HepG2 (cell line): ENCODE results near the gene RCC2. TPM values are rescaled to one million over a fixed set of nuclear protein-coding genes. Genes with fewer than 3 reads are reported as not detected.

Source experiments
- EED ChIP-seq: sonication (generic); formaldehyde crosslinking; IDR thresholded peaks from 2 replicates; pipeline ENCODE4 v1.5.0; 2020; ENCODE audit warnings: mild to moderate bottlenecking, missing genetic modification reagents
- FOXK2 ChIP-seq: fragments of 450-650 bp; IDR thresholded peaks from 2 replicates; pipeline ENCODE4 v1.6.1; 2016
- KLF6 ChIP-seq: IDR thresholded peaks from 2 replicates; pipeline ENCODE4 v1.8.0; 2016; ENCODE audit warnings: missing biosample characterization, missing genetic modification reagents
- KMT2A ChIP-seq: sonication (generic); formaldehyde crosslinking; IDR thresholded peaks from 2 replicates; pipeline ENCODE4 v1.4.0; 2020; ENCODE audit warnings: missing genetic modification reagents
- TAF1 ChIP-seq: sonication (generic); formaldehyde crosslinking; IDR thresholded peaks from 2 replicates; pipeline ENCODE4 v1.4.0; 2020; ENCODE audit warnings: missing genetic modification reagents
- TP53 ChIP-seq: sonication (generic); formaldehyde crosslinking; conservative IDR thresholded peaks from 2 replicates; pipeline ENCODE4 v1.4.0; 2020; ENCODE audit warnings: missing genetic modification reagents
- ZFY ChIP-seq: sonication (generic); formaldehyde crosslinking; IDR thresholded peaks from 2 replicates; pipeline ENCODE4 v1.4.0; 2020; ENCODE audit warnings: missing genetic modification reagents
- ZNF780A ChIP-seq: sonication (generic); formaldehyde crosslinking; IDR thresholded peaks from 2 replicates; pipeline ENCODE4 v1.8.0; 2022; ENCODE audit warnings: mild to moderate bottlenecking, missing genetic modification reagents, moderate library complexity
- ZNF782 ChIP-seq: sonication (generic); formaldehyde crosslinking; IDR thresholded peaks from 2 replicates; pipeline ENCODE4 v1.4.0; 2020; ENCODE audit warnings: missing genetic modification reagents, mild to moderate bottlenecking, borderline replicate concordance
- ZNF839 ChIP-seq: sonication (generic); formaldehyde crosslinking; IDR thresholded peaks from 2 replicates; pipeline ENCODE4 v1.4.0; 2020; ENCODE audit warnings: missing genetic modification reagents, mild to moderate bottlenecking, borderline replicate concordance
- polyA plus RNA-seq, 8 experiments: library from polyadenylated mRNA; depleted of rRNA in 3 of 8; stranded (reverse) in 7 of 8; unstranded in 1 of 8; fragments of >200 nt; fragmentation: Illumina TruSeq in 4 of 8; extraction: Trizol in 4 of 8; gene quantifications; 2 replicates each; pipeline versions ENCODE4 v1.2.1 to v1.2.3, GENCODE V29; 2011 to 2016; ENCODE audit warnings: low read depth in 4 of 8, missing spikeins in 1 of 8, mixed read lengths in 1 of 8; ENCODE audit not compliant: insufficient read depth in 1 of 8
- total RNA-seq, 5 experiments: library from RNA; depleted of rRNA; stranded (reverse); fragments of >200 nt; fragmentation: Illumina TruSeq; extraction: Trizol; gene quantifications; 2 replicates each; pipeline ENCODE4 v1.2.3, GENCODE V29; 2016; ENCODE audit warnings: low read depth in 1 of 5
- TF ChIP-seq, protein P1 (sequence below): sonication (generic); formaldehyde crosslinking; IDR thresholded peaks from 2 replicates; pipeline ENCODE4 v1.4.0; 2020; ENCODE audit warnings: missing genetic modification reagents
- TF ChIP-seq, protein P2 (sequence below): fragments of 450-650 bp; IDR thresholded peaks from 2 replicates; pipeline ENCODE4 v1.6.1; 2017; ENCODE audit warnings: mild to moderate bottlenecking
- TF ChIP-seq, protein P3 (sequence below): IDR thresholded peaks from 2 replicates; pipeline ENCODE4 v1.6.1; 2012; ENCODE audit warnings: inconsistent platforms
- TF ChIP-seq, protein P4 (sequence below): sonication (generic); IDR thresholded peaks from 2 replicates; pipeline ENCODE4 v1.6.1; 2016; ENCODE audit warnings: low read depth, borderline replicate concordance
- TF ChIP-seq, protein P5 (sequence below): sonication (generic); formaldehyde crosslinking; IDR thresholded peaks from 2 replicates; pipeline ENCODE4 v1.5.0; 2020; ENCODE audit warnings: missing genetic modification reagents
- TF ChIP-seq, protein P6 (sequence below): sonication (generic); formaldehyde crosslinking; IDR thresholded peaks from 2 replicates; pipeline ENCODE4 v1.4.0; 2020; ENCODE audit warnings: mild to moderate bottlenecking, missing genetic modification reagents
- TF ChIP-seq, protein P7 (sequence below): sonication (generic); formaldehyde crosslinking; IDR thresholded peaks from 2 replicates; pipeline ENCODE4 v1.4.0; 2020; ENCODE audit warnings: mild to moderate bottlenecking, missing genetic modification reagents
- TF ChIP-seq, protein P8 (sequence below): IDR thresholded peaks from 2 replicates; pipeline ENCODE4 v1.6.1; 2016; ENCODE audit warnings: missing compliant biosample characterization, missing genetic modification reagents, borderline replicate concordance

The RCC2 gene
- total and polyA plus RNA-seq, 2 of the 13 experiments (the other 11 are each of a cell fraction or from before 2014, with no cell fraction given), result 20.5 to 55.8 TPM

DNA sequence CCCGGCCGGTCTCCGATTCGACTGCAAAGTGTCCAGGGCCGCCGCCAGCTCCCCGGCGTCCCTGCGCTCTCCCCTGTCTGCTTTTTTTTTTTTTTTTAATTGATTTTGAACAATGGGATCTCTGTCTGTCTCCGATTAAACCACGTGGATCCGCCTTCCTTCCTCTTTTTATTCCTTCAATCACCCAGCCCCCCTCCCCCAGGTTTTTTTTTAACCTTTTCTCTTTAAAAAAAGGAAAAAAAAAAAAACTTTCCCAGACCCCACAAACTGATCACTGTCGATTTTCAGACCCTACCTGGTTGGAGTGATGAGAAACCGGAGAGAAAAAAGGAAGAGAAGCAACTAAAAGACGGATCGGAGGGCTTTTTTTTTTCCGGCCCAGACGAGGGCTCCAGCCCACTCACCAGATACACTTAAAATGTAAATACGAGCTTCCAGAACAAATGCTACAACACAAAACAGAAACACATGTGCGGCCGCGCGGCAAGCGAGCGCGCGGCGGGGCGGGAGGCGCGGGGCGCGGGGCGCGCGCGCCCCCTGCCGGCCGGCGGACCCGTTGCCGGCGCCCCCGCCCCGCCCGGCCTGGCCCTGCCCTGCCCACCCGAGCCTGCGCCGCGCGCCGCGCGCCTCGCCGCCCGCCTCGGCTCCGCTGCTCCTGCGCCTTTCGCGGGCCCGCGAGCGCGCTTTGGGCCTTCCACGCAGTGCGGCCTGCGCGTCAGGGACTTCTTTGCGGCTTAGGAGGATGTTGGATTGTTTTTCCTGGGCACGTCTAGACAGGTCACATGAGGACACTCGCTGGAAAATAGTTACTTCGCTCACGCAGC lies at the start of gene RCC2 (continued):
- TF ChIP-seq, protein P1, sequence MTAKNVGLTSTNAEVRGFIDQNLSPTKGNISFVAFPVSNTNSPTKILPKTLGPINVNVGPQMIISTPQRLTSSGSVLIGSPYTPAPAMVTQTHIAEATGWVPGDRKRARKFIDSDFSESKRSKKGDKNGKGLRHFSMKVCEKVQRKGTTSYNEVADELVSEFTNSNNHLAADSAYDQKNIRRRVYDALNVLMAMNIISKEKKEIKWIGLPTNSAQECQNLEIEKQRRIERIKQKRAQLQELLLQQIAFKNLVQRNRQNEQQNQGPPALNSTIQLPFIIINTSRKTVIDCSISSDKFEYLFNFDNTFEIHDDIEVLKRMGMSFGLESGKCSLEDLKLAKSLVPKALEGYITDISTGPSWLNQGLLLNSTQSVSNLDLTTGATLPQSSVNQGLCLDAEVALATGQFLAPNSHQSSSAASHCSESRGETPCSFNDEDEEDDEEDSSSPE (CRISPR knock-in tag), result peak; percentile 10; the same call in 1 of the 2 replicates
- no peak for TF ChIP-seq ZNF780A (CRISPR knock-in tag)
- peak; percentile 52 for TF ChIP-seq ZFY (CRISPR knock-in tag)
- TF ChIP-seq, protein P2, sequence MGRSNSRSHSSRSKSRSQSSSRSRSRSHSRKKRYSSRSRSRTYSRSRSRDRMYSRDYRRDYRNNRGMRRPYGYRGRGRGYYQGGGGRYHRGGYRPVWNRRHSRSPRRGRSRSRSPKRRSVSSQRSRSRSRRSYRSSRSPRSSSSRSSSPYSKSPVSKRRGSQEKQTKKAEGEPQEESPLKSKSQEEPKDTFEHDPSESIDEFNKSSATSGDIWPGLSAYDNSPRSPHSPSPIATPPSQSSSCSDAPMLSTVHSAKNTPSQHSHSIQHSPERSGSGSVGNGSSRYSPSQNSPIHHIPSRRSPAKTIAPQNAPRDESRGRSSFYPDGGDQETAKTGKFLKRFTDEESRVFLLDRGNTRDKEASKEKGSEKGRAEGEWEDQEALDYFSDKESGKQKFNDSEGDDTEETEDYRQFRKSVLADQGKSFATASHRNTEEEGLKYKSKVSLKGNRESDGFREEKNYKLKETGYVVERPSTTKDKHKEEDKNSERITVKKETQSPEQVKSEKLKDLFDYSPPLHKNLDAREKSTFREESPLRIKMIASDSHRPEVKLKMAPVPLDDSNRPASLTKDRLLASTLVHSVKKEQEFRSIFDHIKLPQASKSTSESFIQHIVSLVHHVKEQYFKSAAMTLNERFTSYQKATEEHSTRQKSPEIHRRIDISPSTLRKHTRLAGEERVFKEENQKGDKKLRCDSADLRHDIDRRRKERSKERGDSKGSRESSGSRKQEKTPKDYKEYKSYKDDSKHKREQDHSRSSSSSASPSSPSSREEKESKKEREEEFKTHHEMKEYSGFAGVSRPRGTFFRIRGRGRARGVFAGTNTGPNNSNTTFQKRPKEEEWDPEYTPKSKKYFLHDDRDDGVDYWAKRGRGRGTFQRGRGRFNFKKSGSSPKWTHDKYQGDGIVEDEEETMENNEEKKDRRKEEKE, result no peak
- TF ChIP-seq, protein P3, sequence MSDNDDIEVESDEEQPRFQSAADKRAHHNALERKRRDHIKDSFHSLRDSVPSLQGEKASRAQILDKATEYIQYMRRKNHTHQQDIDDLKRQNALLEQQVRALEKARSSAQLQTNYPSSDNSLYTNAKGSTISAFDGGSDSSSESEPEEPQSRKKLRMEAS, result peak; percentile 89
- TF ChIP-seq EED (CRISPR knock-in tag), result no peak
- peak; percentile 40; the same call in 1 of the 2 replicates for TF ChIP-seq TAF1 (CRISPR knock-in tag)
- TF ChIP-seq, protein P4, sequence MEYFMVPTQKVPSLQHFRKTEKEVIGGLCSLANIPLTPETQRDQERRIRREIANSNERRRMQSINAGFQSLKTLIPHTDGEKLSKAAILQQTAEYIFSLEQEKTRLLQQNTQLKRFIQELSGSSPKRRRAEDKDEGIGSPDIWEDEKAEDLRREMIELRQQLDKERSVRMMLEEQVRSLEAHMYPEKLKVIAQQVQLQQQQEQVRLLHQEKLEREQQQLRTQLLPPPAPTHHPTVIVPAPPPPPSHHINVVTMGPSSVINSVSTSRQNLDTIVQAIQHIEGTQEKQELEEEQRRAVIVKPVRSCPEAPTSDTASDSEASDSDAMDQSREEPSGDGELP, result peak; percentile 32; the same call in 1 of the 2 replicates
- TF ChIP-seq, protein P5, sequence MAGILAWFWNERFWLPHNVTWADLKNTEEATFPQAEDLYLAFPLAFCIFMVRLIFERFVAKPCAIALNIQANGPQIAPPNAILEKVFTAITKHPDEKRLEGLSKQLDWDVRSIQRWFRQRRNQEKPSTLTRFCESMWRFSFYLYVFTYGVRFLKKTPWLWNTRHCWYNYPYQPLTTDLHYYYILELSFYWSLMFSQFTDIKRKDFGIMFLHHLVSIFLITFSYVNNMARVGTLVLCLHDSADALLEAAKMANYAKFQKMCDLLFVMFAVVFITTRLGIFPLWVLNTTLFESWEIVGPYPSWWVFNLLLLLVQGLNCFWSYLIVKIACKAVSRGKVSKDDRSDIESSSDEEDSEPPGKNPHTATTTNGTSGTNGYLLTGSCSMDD (CRISPR knock-in tag), result no peak
- TF ChIP-seq, protein P6, sequence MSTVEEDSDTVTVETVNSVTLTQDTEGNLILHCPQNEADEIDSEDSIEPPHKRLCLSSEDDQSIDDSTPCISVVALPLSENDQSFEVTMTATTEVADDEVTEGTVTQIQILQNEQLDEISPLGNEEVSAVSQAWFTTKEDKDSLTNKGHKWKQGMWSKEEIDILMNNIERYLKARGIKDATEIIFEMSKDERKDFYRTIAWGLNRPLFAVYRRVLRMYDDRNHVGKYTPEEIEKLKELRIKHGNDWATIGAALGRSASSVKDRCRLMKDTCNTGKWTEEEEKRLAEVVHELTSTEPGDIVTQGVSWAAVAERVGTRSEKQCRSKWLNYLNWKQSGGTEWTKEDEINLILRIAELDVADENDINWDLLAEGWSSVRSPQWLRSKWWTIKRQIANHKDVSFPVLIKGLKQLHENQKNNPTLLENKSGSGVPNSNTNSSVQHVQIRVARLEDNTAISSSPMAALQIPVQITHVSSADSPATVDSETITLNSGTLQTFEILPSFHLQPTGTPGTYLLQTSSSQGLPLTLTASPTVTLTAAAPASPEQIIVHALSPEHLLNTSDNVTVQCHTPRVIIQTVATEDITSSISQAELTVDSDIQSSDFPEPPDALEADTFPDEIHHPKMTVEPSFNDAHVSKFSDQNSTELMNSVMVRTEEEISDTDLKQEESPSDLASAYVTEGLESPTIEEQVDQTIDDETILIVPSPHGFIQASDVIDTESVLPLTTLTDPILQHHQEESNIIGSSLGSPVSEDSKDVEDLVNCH (CRISPR knock-in tag), result no peak
- no peak for TF ChIP-seq ZNF782 (CRISPR knock-in tag)
- TF ChIP-seq, protein P7, sequence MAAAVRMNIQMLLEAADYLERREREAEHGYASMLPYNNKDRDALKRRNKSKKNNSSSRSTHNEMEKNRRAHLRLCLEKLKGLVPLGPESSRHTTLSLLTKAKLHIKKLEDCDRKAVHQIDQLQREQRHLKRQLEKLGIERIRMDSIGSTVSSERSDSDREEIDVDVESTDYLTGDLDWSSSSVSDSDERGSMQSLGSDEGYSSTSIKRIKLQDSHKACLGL, result 0 out of 2 replicates have a peak, but pooled peaks have one; percentile 47
- TF ChIP-seq KLF6 (CRISPR knock-in tag), result peak; percentile 39; the same call in 1 of the 2 replicates
- peak; percentile 52 for TF ChIP-seq FOXK2
- no peak for TF ChIP-seq TP53 (CRISPR knock-in tag)
- TF ChIP-seq, protein P8, sequence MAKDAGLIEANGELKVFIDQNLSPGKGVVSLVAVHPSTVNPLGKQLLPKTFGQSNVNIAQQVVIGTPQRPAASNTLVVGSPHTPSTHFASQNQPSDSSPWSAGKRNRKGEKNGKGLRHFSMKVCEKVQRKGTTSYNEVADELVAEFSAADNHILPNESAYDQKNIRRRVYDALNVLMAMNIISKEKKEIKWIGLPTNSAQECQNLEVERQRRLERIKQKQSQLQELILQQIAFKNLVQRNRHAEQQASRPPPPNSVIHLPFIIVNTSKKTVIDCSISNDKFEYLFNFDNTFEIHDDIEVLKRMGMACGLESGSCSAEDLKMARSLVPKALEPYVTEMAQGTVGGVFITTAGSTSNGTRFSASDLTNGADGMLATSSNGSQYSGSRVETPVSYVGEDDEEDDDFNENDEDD (CRISPR knock-in tag), result peak; percentile 60; the same call in 1 of the 2 replicates
- TF ChIP-seq ZNF839 (CRISPR knock-in tag), result no peak
- no peak for TF ChIP-seq KMT2A
